ENCODE data around the gene MRPL37.

Gene MRPL37

DNA sequence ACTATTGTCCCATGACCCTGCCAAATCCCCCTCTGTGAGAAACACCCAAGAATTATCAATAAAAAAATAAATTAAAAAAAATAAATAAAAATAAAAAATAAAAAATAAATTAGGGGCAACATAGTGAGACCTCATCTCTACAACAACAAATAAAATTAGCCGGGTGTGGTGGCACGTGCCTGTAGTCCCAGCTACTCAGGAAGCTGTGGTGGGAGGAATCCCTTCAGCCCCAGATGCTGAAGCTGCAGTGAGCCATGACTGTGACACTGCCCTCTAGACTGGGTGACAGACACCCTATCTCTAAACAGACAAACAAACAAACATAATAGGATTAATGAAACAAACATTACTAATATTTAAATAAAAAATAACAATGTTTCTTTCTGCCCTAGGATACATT lies 34.3 kb downstream of the MRPL37 start:
- no peaks in the 10 kb centered on the region for H3K79me2 ChIP-seq (ENCODE audit: low read length)
- no peak for TF ChIP-seq EZH2phosphoT487 (IDR thresholded peaks at IDR 0.05; ENCODE audit: low read depth)
- TF ChIP-seq, protein P1, sequence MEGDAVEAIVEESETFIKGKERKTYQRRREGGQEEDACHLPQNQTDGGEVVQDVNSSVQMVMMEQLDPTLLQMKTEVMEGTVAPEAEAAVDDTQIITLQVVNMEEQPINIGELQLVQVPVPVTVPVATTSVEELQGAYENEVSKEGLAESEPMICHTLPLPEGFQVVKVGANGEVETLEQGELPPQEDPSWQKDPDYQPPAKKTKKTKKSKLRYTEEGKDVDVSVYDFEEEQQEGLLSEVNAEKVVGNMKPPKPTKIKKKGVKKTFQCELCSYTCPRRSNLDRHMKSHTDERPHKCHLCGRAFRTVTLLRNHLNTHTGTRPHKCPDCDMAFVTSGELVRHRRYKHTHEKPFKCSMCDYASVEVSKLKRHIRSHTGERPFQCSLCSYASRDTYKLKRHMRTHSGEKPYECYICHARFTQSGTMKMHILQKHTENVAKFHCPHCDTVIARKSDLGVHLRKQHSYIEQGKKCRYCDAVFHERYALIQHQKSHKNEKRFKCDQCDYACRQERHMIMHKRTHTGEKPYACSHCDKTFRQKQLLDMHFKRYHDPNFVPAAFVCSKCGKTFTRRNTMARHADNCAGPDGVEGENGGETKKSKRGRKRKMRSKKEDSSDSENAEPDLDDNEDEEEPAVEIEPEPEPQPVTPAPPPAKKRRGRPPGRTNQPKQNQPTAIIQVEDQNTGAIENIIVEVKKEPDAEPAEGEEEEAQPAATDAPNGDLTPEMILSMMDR (IDR thresholded peaks at IDR 0.05; ENCODE audit: low read depth, low read length) = no peak

DNA sequence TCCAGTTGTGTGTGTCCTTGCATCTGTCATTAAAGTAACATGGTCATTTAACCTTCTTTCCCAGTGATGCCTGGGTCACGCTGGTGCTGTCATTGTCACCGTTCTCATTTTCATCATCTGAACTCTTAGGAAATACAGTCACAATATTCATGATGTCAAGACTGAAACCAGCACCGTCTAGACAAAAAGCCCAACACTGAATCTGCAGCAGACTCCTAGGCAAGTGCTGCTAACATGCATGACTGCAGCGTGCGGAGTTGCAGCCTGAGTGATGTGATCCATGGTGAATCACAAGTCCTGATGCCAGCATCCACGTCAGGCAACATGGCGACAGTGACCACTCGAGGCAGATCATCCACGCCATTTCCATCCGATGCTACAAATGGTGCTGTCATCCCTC lies 37.6 kb downstream of the MRPL37 start:
- Histone ChIP-seq H3K36me3 (replicated peaks; ENCODE audit: low read depth, low read length) (no peaks in the 10 kb centered on the region), H3K4me2 (ENCODE audit: low read length) (no peak overlapping the region), H3K27me3 (ENCODE audit: low read depth, low read length) (no peaks in the 10 kb centered on the region), H2AFZ (ENCODE audit: low read depth, low read length) (no peak overlapping the region), H3K9me3 (ENCODE audit: insufficient read depth, low read length) (no peaks in the 10 kb centered on the region), H3K79me2 (ENCODE audit: low read length) (no peaks in the 10 kb centered on the region), H3K4me3 (ENCODE audit: low read length) (no peak overlapping the region), H4K20me1 (ENCODE audit: insufficient read depth, low read length) (no peaks in the 10 kb centered on the region), H3K9ac (ENCODE audit: low read length) (no peak overlapping the region), H3K27ac (ENCODE audit: low read length) (no peak overlapping the region), H3K4me1 (ENCODE audit: low read length) (peaks cover 6% of the 10 kb centered on the region)
- TF ChIP-seq, protein P1 (IDR thresholded peaks at IDR 0.05; ENCODE audit: low read depth, low read length) = no peak
- no peak for TF ChIP-seq EZH2phosphoT487 (IDR thresholded peaks at IDR 0.05; ENCODE audit: low read depth)

More for the DNA sequence above, 34.3 kb downstream of the MRPL37 start:
- Histone ChIP-seq H3K4me1 (ENCODE audit: low read length) (peaks cover 6% of the 10 kb centered on the region), H3K4me2 (ENCODE audit: low read length) (no peak overlapping the region), H3K9ac (ENCODE audit: low read length) (no peak overlapping the region), H3K27me3 (ENCODE audit: low read depth, low read length) (no peaks in the 10 kb centered on the region), H3K4me3 (ENCODE audit: low read length) (no peak overlapping the region), H3K27ac (ENCODE audit: low read length) (no peak overlapping the region), H3K36me3 (replicated peaks; ENCODE audit: low read depth, low read length) (no peaks in the 10 kb centered on the region), H3K9me3 (ENCODE audit: insufficient read depth, low read length) (no peaks in the 10 kb centered on the region), H4K20me1 (ENCODE audit: insufficient read depth, low read length) (no peaks in the 10 kb centered on the region), H2AFZ (ENCODE audit: low read depth, low read length) (no peak overlapping the region)

DNA sequence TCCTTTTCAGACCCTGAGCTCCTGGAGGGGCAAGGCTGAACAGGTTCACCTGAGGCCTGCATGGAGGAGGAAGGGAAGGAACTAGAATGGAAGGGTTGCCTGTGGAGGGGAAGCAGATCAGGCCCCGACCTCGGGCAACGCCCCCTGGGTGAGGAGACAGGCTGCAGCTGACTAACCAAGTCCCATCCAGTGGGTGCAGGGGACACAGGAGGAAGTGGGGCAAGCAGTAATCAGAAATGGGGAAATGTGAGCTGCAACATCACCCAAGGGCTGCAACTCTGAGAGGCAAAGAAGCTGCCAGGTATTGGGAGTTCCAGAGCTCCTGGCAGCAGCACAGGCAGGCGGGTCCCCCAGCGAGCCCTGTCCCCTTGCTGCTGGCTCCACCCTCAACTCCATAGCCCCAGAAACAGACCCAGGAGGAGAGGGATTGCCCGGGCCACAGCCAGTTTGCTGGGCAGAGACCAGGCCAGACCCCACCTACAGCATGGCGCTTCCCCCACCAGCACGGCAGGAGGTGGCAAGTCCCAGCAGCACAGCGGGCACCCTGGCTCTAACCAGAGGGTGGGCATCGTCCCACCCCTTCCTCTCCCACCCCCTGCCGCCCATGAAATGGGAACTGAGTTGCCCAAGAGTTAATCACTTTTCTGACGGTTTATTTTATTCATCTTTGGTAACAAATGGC lies 38.5 kb downstream of the MRPL37 start:
- no peak for TF ChIP-seq EZH2phosphoT487 (IDR thresholded peaks at IDR 0.05; ENCODE audit: low read depth)
- TF ChIP-seq, protein P1 (IDR thresholded peaks at IDR 0.05; ENCODE audit: low read depth, low read length) = no peak
- H3K79me2 ChIP-seq (ENCODE audit: low read length) = no peaks in the 10 kb centered on the region
- no peaks in the 10 kb centered on the region for H4K20me1 ChIP-seq (ENCODE audit: insufficient read depth, low read length)
- H3K4me3 ChIP-seq (ENCODE audit: low read length) = no peak overlapping the region
- no peak overlapping the region for H3K27ac ChIP-seq (ENCODE audit: low read length)
- H3K9ac ChIP-seq (ENCODE audit: low read length) = no peak overlapping the region
- H3K4me1 ChIP-seq (ENCODE audit: low read length) = peaks cover 6% of the 10 kb centered on the region
- H3K9me3 ChIP-seq (ENCODE audit: insufficient read depth, low read length) = no peaks in the 10 kb centered on the region
- H3K4me2 ChIP-seq (ENCODE audit: low read length) = peak overlapping the region; percentile 26
- no peaks in the 10 kb centered on the region for H3K27me3 ChIP-seq (ENCODE audit: low read depth, low read length)
- no peaks in the 10 kb centered on the region for H3K36me3 ChIP-seq (replicated peaks; ENCODE audit: low read depth, low read length)
- no peak overlapping the region for H2AFZ ChIP-seq (ENCODE audit: low read depth, low read length)

DNA sequence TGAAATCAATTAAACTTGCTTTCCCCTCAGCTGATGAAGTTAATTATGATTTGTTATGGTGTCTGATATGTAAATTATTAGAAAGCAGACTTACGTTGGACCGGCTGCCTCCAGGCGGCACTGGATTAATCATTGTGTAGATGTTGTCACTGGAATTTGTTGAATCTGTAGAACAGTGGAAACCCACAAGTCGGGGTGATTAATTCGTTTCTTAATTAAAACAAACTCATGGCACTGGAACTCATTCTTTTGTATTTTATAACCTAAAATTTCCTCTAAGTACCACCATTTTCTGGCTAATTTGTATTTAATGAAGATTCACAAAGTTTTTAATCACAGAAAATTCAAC lies 39.0 kb downstream of the MRPL37 start:
- no peaks in the 10 kb centered on the region for H4K20me1 ChIP-seq (ENCODE audit: insufficient read depth, low read length)
- TF ChIP-seq, protein P1 (IDR thresholded peaks at IDR 0.05; ENCODE audit: low read depth, low read length) = no peak
- no peak for TF ChIP-seq EZH2phosphoT487 (IDR thresholded peaks at IDR 0.05; ENCODE audit: low read depth)
- H2AFZ ChIP-seq (ENCODE audit: low read depth, low read length) = no peak overlapping the region
- H3K9ac ChIP-seq (ENCODE audit: low read length) = no peak overlapping the region
- no peak overlapping the region for H3K4me3 ChIP-seq (ENCODE audit: low read length)
- no peaks in the 10 kb centered on the region for H3K9me3 ChIP-seq (ENCODE audit: insufficient read depth, low read length)
- H3K79me2 ChIP-seq (ENCODE audit: low read length) = no peaks in the 10 kb centered on the region
- H3K27ac ChIP-seq (ENCODE audit: low read length) = no peak overlapping the region
- H3K27me3 ChIP-seq (ENCODE audit: low read depth, low read length) = no peaks in the 10 kb centered on the region
- no peaks in the 10 kb centered on the region for H3K36me3 ChIP-seq (replicated peaks; ENCODE audit: low read depth, low read length)
- peak overlapping the region; percentile 26; the same call in 1 of the 2 replicates for H3K4me2 ChIP-seq (ENCODE audit: low read length)
- H3K4me1 ChIP-seq (ENCODE audit: low read length) = peaks cover 6% of the 10 kb centered on the region

Data from OCI-LY3 (cell line).